DND-41 (cell line): Measurements from ENCODE around the gene FBXL3.

Source experiments
- EZH2 ChIP-seq: IDR thresholded peaks from 3 replicates; pipeline ENCODE4 v1.6.1; 2012; ENCODE audit warnings: borderline replicate concordance, low read depth, mild to moderate bottlenecking, moderate library complexity, low read length, inconsistent platforms; ENCODE audit not compliant: severe bottlenecking
- TF ChIP-seq, protein P1 (sequence below): IDR thresholded peaks from 2 replicates; pipeline ENCODE4 v1.5.1; 2012; ENCODE audit warnings: borderline replicate concordance, low read length, moderate library complexity, mild to moderate bottlenecking; ENCODE audit not compliant: poor library complexity, severe bottlenecking; ENCODE audit errors: extremely low read depth

DNA sequence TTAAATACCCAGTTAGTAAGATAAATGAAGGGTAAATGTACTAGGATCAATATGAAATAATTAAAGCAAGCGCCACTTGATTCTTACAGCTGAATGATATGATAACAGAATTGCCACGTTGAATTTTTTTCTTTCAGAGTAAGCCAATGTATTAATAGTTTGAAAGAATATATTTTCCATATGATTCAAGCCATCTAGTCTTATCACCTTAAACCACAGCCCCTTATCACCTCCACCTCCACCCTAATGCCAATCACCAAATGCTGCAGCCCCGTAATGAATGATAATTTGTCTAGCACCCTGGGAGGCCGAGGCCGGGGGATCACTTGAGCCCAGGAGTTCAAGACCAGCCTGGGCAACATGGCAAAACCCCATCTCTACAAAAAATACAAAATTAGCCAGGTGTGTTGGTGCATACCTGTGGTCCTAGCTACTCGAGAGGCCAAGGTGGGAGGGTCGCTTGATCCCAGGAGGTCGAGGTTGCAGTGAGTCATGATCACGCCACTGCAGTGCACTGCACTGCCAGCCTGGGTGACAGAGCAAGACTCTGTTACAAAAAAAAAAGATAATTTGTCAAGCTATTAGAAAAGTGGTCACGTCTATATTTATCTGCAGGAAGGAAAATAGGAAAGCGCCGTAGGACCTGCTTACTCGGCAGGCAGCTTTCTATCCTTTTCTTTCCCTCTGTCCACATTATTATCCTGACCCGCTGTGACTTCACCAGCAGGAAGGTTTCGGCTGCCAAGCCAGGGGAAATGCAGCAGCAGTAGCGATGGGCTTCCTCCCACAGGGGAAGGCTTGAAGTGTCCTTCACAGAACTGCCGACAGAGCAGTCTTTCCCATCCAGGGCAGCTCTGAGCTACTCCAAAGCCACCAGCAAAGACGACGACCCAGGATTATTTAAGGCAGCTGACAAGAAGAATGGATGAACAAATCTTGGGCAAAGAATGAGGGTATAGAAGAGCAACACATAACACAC is 54.8 kb downstream of the FBXL3 start:
- TF ChIP-seq, protein P1, sequence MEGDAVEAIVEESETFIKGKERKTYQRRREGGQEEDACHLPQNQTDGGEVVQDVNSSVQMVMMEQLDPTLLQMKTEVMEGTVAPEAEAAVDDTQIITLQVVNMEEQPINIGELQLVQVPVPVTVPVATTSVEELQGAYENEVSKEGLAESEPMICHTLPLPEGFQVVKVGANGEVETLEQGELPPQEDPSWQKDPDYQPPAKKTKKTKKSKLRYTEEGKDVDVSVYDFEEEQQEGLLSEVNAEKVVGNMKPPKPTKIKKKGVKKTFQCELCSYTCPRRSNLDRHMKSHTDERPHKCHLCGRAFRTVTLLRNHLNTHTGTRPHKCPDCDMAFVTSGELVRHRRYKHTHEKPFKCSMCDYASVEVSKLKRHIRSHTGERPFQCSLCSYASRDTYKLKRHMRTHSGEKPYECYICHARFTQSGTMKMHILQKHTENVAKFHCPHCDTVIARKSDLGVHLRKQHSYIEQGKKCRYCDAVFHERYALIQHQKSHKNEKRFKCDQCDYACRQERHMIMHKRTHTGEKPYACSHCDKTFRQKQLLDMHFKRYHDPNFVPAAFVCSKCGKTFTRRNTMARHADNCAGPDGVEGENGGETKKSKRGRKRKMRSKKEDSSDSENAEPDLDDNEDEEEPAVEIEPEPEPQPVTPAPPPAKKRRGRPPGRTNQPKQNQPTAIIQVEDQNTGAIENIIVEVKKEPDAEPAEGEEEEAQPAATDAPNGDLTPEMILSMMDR: no peak
- no peak for TF ChIP-seq EZH2
